Esophagus muscularis mucosa (tissue), 4 donors: ENCODE measurements around the gene SIRPG. TPM values are rescaled to one million over a fixed set of nuclear protein-coding genes. Genes with fewer than 3 reads are reported as not detected.
"Not testable (repeated sequence)": the region's sequence is repeated elsewhere in the genome, so short reads cannot be mapped to it uniquely, and the experiment has no call there.

Source experiments
- DNase-seq: peaks from one replicate; pipeline ENCODE4 v3.0.0-alpha.2; 2017; ENCODE audit errors: extremely low spot score
- H3K27ac ChIP-seq, 4 donors: fragments of 200-600 bp; sonication (generic); replicated peaks in 1 of 4; 1 replicate in 3 of 4; 2 replicates in 1 of 4; pipeline ENCODE4 v1.5.1; 2016 to 2019; ENCODE audit warnings: mild to moderate bottlenecking in 1 of 4
- H3K27me3 ChIP-seq, 4 donors: fragments of 200-600 bp; sonication (generic); one replicate each; pipeline versions ENCODE4 v1.5.1 to v1.6.0; 2016 to 2019
- H3K36me3 ChIP-seq, 4 donors: fragments of 200-600 bp; sonication (generic); one replicate each; pipeline ENCODE4 v1.5.1; 2016 to 2019
- H3K4me1 ChIP-seq, 4 donors: fragments of 200-600 bp; sonication (generic); one replicate each; pipeline ENCODE4 v1.5.1; 2016 to 2019
- H3K4me3 ChIP-seq, 4 donors: fragments of 200-600 bp; sonication (generic); 1 replicate in 2 of 4; 2 replicates in 2 of 4; pipeline ENCODE4 v1.5.1; 2016 to 2019; ENCODE audit warnings: mild to moderate bottlenecking in 4 of 4, moderate library complexity in 1 of 4
- H3K9me3 ChIP-seq, 4 donors: fragments of 200-600 bp; sonication (generic); 1 replicate in 3 of 4; 2 replicates in 1 of 4; pipeline ENCODE4 v1.5.1; 2016 to 2019
- CTCF ChIP-seq, 3 experiments: fragments of 200-600 bp in 2 of 3; fragments of 450-650 bp in 1 of 3; sonication (generic) in 2 of 3; IDR thresholded peaks; one replicate each; pipeline ENCODE4 v1.5.1; 2017 to 2019; ENCODE audit warnings: antibody characterized with exemption in 3 of 3, mild to moderate bottlenecking in 2 of 3, moderate library complexity in 1 of 3
- EP300 ChIP-seq: sonication (generic); formaldehyde crosslinking; IDR thresholded peaks from one replicate; pipeline ENCODE4 v1.6.1; 2017; ENCODE audit warnings: antibody characterized with exemption
- POLR2A ChIP-seq: fragments of 450-650 bp; IDR thresholded peaks from one replicate; pipeline ENCODE4 v1.6.1; 2017; ENCODE audit warnings: antibody characterized with exemption, moderate library complexity, mild to moderate bottlenecking, low read depth
- POLR2AphosphoS5 ChIP-seq, 2 donors: sonication (generic); formaldehyde crosslinking; IDR thresholded peaks; one replicate each; pipeline ENCODE4 v1.6.1; 2017; ENCODE audit warnings: antibody characterized with exemption in 2 of 2
- WGBS: methylation state at CpG from one replicate; pipeline ENCODE4 v1.1.5; 2018; 5-methylcytosine and 5-hydroxymethylcytosine counted together
- intact Hi-C: fragments of 100-400 bp; cut with DNase I; formaldehyde crosslinking; loops from one replicate; pipeline ENCODE4 v1.15.1; 2023
- total RNA-seq, 4 donors: library from RNA; depleted of rRNA; stranded (reverse); fragments of >200 nt; gene quantifications; one replicate each; pipeline versions ENCODE4 v1.1.0 to v1.2.1, GENCODE V29; 2016

Gene SIRPG
- total RNA-seq, 4 donors from 2014 or later = not detected

- no peak for TF ChIP-seq CTCF (IDR thresholded peaks at IDR 0.05)
- no peak for TF ChIP-seq POLR2A
- TF ChIP-seq EP300 = no peak
- no peak for TF ChIP-seq POLR2AphosphoS5 (IDR thresholded peaks at IDR 0.05)
- no peaks in the 10 kb centered on the region for H3K9me3 ChIP-seq
- no peak overlapping the region for H3K27ac ChIP-seq
- no peak for DNase-seq
- peaks cover 0 to 18% (median 0%) of the 10 kb centered on the region in 4 donors for H3K27me3 ChIP-seq
- no peaks in the 10 kb centered on the region for H3K4me1 ChIP-seq
- intact Hi-C loops = no loop called here
- H3K36me3 ChIP-seq = no peaks in the 10 kb centered on the region
- WGBS = 62% methylated on average over 5 of the region's 5 CpGs
- H3K4me3 ChIP-seq = no peak overlapping the region
These were observed 9.5 kb downstream of the SIRPG start for GRCh38 chr20:1648101-1648500.

GRCh38 chr20:1646975-1647431 is 10.6 kb downstream of the SIRPG start:
- TF ChIP-seq POLR2A (no peak), CTCF (IDR thresholded peaks at IDR 0.05) (no peak), EP300 (no peak), POLR2AphosphoS5 (IDR thresholded peaks at IDR 0.05) (no peak)
- H3K4me1 ChIP-seq = no peaks in the 10 kb centered on the region
- intact Hi-C loops = no loop called here
- no peak overlapping the region for H3K4me3 ChIP-seq
- H3K27me3 ChIP-seq = peaks cover 0 to 18% (median 0%) of the 10 kb centered on the region in 4 donors
- H3K36me3 ChIP-seq = no peaks in the 10 kb centered on the region
- no peak overlapping the region for H3K27ac ChIP-seq
- H3K9me3 ChIP-seq = no peaks in the 10 kb centered on the region
- no peak for DNase-seq
- WGBS = 89% methylated on average over 3 of the region's 3 CpGs

- intact Hi-C loops = no loop called here
- peaks cover 0 to 18% (median 0%) of the 10 kb centered on the region in 4 donors for H3K27me3 ChIP-seq
These were observed 13.2 kb downstream of the SIRPG start for GRCh38 chr20:1644101-1644962.

GRCh38 chr20:1638643-1639042 is 18.9 kb downstream of the SIRPG start:
- H3K4me1 ChIP-seq, intact Hi-C loops, H3K4me3 ChIP-seq, H3K27ac ChIP-seq, H3K27me3 ChIP-seq, H3K36me3 ChIP-seq: not testable (repeated sequence)
- H3K9me3 ChIP-seq = peaks cover 0 to 10% (median 0%) of the 10 kb centered on the region in 4 donors
- 77% methylated on average over 2 of the region's 2 CpGs for WGBS
- peak; percentile 31 for DNase-seq

More at GRCh38 chr20:1644101-1644962, 13.2 kb downstream of the SIRPG start:
- no peak overlapping the region for H3K27ac ChIP-seq
- H3K4me3 ChIP-seq = no peak overlapping the region
- peaks cover 0 to 9% (median 0%) of the 10 kb centered on the region in 4 donors for H3K9me3 ChIP-seq
- WGBS = 74% methylated on average over 6 of the region's 8 CpGs
- no peaks in the 10 kb centered on the region for H3K36me3 ChIP-seq
- H3K4me1 ChIP-seq = no peaks in the 10 kb centered on the region
- no peak for DNase-seq
- no peak for TF ChIP-seq EP300
- no peak for TF ChIP-seq POLR2A

GRCh38 chr20:1637755-1638154 is 19.8 kb downstream of the SIRPG start:
- 64% methylated on average over 2 of the region's 2 CpGs for WGBS
- Histone ChIP-seq H3K36me3 (no peaks in the 10 kb centered on the region), H3K4me1 (no peaks in the 10 kb centered on the region), H3K27ac (no peak overlapping the region), H3K9me3 (peaks cover 0 to 10% (median 0%) of the 10 kb centered on the region in 4 donors), H3K27me3 (no peaks in the 10 kb centered on the region), H3K4me3 (no peak overlapping the region)
- TF ChIP-seq POLR2AphosphoS5 (IDR thresholded peaks at IDR 0.05) (no peak), EP300 (no peak), CTCF (IDR thresholded peaks at IDR 0.05) (no peak), POLR2A (no peak)
- DNase-seq = no peak
- intact Hi-C loops = no loop called here
